IPS DF 6.9 (cell line): Measurements from ENCODE around the gene SPSB2.
A peak's percentile ranks its signal among the peaks of the same experiment; 100 is the strongest.

Experiments
- DNase-seq: peaks from one replicate; pipeline ENCODE4 v3.0.0-alpha.2; 2013; ENCODE audit warnings: low read depth, low spot score
- H3K27ac ChIP-seq: one replicate; pipeline ENCODE4 v1.5.1; 2013; ENCODE audit warnings: low read length, control low read depth
- H3K27me3 ChIP-seq: 2 replicates; pipeline ENCODE4 v1.6.1; 2013; ENCODE audit warnings: mild to moderate bottlenecking, low read length; ENCODE audit not compliant: control insufficient read depth, insufficient read depth
- H3K36me3 ChIP-seq: 2 replicates; pipeline ENCODE4 v1.6.1; 2013; ENCODE audit warnings: low read length; ENCODE audit not compliant: control insufficient read depth, insufficient read depth
- H3K4me1 ChIP-seq: 2 replicates; pipeline ENCODE4 v1.6.1; 2013; ENCODE audit warnings: low read length; ENCODE audit not compliant: control insufficient read depth, insufficient read depth
- H3K4me3 ChIP-seq: 2 replicates; pipeline ENCODE4 v1.5.1; 2013; ENCODE audit warnings: mild to moderate bottlenecking, low read length
- H3K9me3 ChIP-seq: 2 replicates; pipeline ENCODE4 v1.6.1; 2013; ENCODE audit warnings: low read length, inconsistent platforms; ENCODE audit not compliant: control insufficient read depth, insufficient read depth
- WGBS: extraction: QIAGEN DNeasy Blood & Tissue Kit; methylation state at CpG from one replicate; pipeline ENCODE4 v1.1.7; 2013; ENCODE audit warnings: mixed read lengths, missing lambda C conversion rate; ENCODE audit not compliant: insufficient read length, insufficient coverage; 5-methylcytosine and 5-hydroxymethylcytosine counted together

Gene SPSB2

DNA sequence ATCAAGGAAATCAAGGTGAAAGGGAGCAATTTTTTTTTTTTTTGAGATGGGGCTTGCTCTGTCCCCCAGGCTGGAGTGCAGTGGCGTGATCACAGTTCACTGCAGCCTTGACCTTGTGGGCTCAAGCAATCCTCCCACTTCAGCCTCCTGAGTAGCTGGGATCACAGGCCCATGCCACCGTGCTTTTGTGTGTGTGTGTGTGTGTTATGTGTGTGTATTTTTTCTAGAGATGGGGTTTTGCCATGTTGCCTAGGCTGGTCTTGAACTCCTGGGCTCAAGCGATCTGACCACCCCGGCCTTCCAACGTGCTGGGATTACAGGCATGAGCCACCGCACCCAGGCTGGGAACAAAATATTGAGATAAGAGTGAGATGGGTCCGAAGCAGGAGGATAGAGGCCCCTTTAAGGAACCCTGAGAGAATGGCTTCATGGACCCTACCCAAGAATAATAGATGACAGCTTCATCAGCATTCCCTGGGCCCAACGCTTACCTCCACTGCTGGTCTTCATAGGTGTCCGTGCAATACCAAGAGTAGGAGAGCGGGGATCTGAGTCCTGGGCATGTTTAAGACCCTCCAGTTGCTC, 23.0 kb downstream of the SPSB2 start:
- Histone ChIP-seq H3K36me3 (peaks cover 21% of the 10 kb centered on the region; the same call in 1 of the 2 replicates), H3K27ac (no peak overlapping the region)
- WGBS = no CpG with 5 or more reads among the region's 10 CpGs

DNA sequence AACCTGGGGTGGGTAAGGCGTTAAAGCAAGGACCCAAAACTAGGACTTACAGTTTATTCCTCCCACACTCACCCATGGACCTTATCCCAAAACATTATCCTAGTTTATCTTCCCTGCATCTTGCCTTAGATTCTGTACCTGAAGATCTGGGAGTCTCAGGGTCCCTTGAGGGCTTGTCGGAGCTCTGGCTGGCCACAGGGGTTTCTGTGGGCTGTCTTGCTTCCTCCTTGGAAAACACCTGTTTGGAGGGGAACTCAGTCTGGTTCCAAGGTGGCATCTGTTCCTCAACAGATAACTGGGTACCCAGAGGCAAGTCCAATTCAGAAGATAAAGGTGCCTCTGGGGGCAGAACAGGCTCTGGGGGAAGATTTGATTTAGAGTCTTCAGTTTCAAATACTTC, 23.7 kb downstream of the SPSB2 start:
- H3K4me3 ChIP-seq = no peak overlapping the region
- H3K9me3 ChIP-seq = no peaks in the 10 kb centered on the region
- no peak for DNase-seq
- H3K4me1 ChIP-seq = peaks cover 2% of the 10 kb centered on the region; the same call in 1 of the 2 replicates
- no CpG with 5 or more reads among the region's 2 CpGs for WGBS
- H3K27ac ChIP-seq = no peak overlapping the region
- H3K27me3 ChIP-seq = no peaks in the 10 kb centered on the region
- H3K36me3 ChIP-seq = peaks cover 24% of the 10 kb centered on the region; the same call in 1 of the 2 replicates

More for the DNA sequence above, 23.0 kb downstream of the SPSB2 start:
- no peak for DNase-seq
- peak overlapping the region; percentile 83; the same call in 1 of the 2 replicates for H3K4me3 ChIP-seq
- no peaks in the 10 kb centered on the region for H3K27me3 ChIP-seq
- peaks cover 2% of the 10 kb centered on the region; the same call in 1 of the 2 replicates for H3K4me1 ChIP-seq
- no peaks in the 10 kb centered on the region for H3K9me3 ChIP-seq

DNA sequence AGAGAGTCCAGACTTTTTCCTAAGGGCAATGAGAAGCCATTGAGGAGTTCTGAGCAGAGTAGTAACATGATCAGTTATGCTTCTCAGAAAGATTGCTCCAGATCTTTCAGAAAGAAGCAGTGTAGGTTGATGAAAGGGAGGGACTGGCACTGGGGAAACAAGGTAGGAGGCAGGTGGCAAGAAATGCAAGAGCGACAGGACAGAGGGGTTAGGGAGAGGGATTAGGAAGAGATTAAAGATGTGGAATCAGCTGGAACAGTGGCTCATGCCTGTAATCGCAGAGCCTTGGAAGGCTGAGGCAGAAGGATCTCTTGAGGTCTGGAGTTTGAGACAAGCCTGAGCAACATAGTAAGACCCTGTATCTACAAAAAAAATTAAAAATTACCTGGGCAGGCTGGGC, 25.4 kb downstream of the SPSB2 start:
- WGBS = no CpG with 5 or more reads among the region's 2 CpGs
- 0 out of 2 replicates have a peak, but pooled peaks cover 1% of the 10 kb centered on the region for H3K4me1 ChIP-seq
- no peak for DNase-seq
- H3K9me3 ChIP-seq = no peaks in the 10 kb centered on the region
- peaks cover 34% of the 10 kb centered on the region; the same call in 1 of the 2 replicates for H3K36me3 ChIP-seq
- no peak overlapping the region for H3K27ac ChIP-seq
- no peaks in the 10 kb centered on the region for H3K27me3 ChIP-seq
- H3K4me3 ChIP-seq = no peak overlapping the region

DNA sequence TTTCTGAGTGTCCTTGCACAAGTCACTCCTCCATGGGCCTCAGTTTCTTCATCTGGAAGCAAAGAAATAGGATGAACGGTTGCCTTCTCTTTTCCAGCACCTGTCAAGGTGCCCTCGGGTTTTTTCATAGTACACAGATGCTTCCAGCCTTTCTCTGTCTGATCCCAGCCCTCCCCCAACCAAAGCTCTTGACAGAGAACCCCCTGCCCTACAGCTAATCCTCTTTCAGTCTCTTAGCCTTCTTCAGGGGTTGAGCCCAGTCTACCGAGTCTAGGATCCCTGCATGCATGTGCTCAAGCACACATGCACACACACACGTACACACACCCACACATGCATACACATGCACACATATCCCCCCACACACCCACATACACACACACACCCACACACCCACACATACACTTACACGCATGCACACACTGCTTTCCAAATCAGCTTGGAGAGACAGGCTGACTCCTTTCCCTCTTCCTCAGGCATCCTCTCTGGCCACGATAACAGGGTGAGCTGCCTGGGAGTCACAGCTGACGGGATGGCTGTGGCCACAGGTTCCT, 26.7 kb downstream of the SPSB2 start:
- Histone ChIP-seq H3K4me1 (0 out of 2 replicates have a peak, but pooled peaks cover 1% of the 10 kb centered on the region), H3K4me3 (no peak overlapping the region), H3K27me3 (no peaks in the 10 kb centered on the region), H3K36me3 (peaks cover 34% of the 10 kb centered on the region; the same call in 1 of the 2 replicates), H3K27ac (no peak overlapping the region), H3K9me3 (no peaks in the 10 kb centered on the region)
- WGBS = 100% methylated on average over 1 of the region's 7 CpGs
- DNase-seq = no peak

DNA sequence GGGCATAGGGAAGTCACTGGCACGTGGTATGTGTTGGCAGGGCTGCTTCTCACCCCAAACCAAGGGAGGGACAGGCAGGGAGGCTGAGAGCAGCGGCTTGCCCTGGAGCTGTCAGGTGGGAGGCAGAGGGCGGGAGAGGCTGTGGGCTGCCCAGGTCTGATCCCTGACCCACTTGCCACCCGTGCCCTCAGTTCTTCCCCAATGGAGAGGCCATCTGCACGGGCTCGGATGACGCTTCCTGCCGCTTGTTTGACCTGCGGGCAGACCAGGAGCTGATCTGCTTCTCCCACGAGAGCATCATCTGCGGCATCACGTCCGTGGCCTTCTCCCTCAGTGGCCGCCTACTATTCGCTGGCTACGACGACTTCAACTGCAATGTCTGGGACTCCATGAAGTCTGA, 27.7 kb downstream of the SPSB2 start:
- no peak overlapping the region for H3K4me3 ChIP-seq
- WGBS = no CpG with 5 or more reads among the region's 17 CpGs

DNA sequence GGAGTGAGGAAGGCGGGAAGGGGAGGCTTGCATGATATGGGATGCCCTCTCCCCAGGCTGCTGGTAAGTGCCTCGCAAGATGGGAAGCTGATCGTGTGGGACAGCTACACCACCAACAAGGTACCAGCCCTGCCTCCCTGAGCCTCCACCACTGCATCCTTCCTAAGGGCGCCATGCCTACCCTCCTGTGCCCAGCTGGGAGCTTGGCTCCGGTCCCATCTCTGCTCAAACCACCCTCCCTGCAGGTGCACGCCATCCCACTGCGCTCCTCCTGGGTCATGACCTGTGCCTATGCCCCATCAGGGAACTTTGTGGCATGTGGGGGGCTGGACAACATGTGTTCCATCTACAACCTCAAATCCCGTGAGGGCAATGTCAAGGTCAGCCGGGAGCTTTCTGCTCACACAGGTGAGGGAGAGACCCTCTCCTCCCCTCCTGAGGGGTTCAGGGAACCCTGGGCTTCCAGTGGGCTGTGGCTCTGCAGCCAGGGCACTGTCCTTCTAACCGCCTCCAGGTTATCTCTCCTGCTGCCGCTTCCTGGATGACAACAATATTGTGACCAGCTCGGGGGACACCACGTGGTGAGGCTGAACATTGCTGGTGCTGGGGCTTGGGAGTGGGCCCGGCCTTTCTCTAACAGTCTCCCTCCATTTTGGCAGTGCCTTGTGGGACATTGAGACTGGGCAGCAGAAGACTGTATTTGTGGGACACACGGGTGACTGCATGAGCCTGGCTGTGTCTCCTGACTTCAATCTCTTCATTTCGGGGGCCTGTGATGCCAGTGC, 29.8 kb downstream of the SPSB2 start:
- Histone ChIP-seq H3K36me3 (peaks cover 38% of the 10 kb centered on the region), H3K4me1 (0 out of 2 replicates have a peak, but pooled peaks cover 1% of the 10 kb centered on the region), H3K4me3 (no peak overlapping the region), H3K27ac (no peak overlapping the region), H3K9me3 (no peaks in the 10 kb centered on the region), H3K27me3 (no peaks in the 10 kb centered on the region)
- no CpG with 5 or more reads among the region's 16 CpGs for WGBS
- no peak for DNase-seq

More for the DNA sequence above, 27.7 kb downstream of the SPSB2 start:
- Histone ChIP-seq H3K36me3 (peaks cover 34% of the 10 kb centered on the region), H3K27ac (no peak overlapping the region), H3K4me1 (0 out of 2 replicates have a peak, but pooled peaks cover 1% of the 10 kb centered on the region), H3K9me3 (no peaks in the 10 kb centered on the region), H3K27me3 (no peaks in the 10 kb centered on the region)
- no peak for DNase-seq

DNA sequence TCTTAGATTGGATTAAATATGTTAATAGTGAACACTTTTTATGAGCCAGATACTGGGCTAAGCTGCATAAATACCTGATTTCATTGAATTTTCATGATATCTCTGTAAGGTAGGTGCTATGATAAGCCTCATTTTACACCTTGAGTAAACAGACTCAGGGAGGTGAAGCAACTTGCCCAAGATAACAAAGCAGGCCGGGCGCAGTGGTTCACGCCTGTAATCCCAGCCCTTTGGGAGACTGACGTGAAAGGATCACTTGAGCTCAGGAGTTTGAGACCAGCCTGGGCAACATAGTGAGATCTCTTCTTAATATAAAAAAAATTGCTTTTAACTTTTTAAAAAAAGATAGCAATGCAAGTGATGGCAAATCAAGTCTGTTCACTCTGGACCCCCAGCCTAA, 31.0 kb downstream of the SPSB2 start:
- no CpG with 5 or more reads among the region's 4 CpGs for WGBS
- Histone ChIP-seq H3K36me3 (peaks cover 50% of the 10 kb centered on the region), H3K4me1 (0 out of 2 replicates have a peak, but pooled peaks cover 1% of the 10 kb centered on the region)

DNA sequence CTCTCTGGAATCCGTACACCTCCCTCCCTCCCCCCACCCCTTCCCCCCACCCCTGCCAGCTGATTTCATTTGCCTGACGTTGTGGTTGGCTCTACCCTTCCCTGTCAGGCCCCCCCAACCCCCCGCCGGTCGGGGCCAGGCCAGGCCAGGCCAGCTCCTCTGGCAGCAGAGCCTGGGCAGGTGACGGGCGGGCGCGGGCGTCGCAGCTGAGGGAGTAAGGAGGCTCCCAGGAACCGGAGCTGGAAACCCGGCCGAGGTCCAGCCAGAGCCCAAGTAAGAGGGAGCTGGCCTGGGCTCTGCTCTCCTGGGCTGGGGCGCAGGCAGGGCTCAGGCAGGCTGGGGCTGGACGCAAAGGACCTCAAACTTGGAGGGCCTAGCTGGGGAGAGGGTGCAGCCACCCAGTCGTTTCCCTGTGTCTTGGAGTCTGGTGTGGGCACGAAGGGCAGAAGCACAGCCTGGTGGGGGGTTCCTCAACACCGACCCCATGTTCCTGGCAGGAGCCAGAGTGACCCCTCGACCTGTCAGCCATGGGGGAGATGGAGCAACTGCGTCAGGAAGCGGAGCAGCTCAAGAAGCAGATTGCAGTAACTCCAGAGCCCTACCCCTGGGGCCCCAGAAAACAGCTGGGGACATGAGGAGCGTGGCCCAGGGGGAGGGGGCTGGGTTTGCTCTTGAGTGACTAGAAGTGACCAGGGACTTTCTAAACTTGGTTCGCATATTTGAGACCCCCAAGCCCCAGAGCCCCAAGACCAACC, 32.2 kb downstream of the SPSB2 start, which contains the start of gene GNB3:
Gene GNB3, plus strand, starts transcription at position 165 of the 755 bp plus-strand sequence. Its CDS starts 363 bp downstream, at position 528.
- no peaks in the 10 kb centered on the region for H3K9me3 ChIP-seq
- no CpG with 5 or more reads among the region's 24 CpGs for WGBS
- 0 out of 2 replicates have a peak, but pooled peaks cover 1% of the 10 kb centered on the region for H3K4me1 ChIP-seq
- no peak within 1 kb of the TSS for H3K4me3 ChIP-seq
- H3K27ac ChIP-seq = no peak within 1 kb of the TSS
- no peaks in the 10 kb centered on the region for H3K27me3 ChIP-seq
- no peak for DNase-seq
- H3K36me3 ChIP-seq = peaks cover 45% of the 10 kb centered on the region

More for the DNA sequence above, 31.0 kb downstream of the SPSB2 start:
- Histone ChIP-seq H3K27ac (no peak overlapping the region), H3K4me3 (no peak overlapping the region), H3K9me3 (no peaks in the 10 kb centered on the region), H3K27me3 (no peaks in the 10 kb centered on the region)
- DNase-seq = no peak

DNA sequence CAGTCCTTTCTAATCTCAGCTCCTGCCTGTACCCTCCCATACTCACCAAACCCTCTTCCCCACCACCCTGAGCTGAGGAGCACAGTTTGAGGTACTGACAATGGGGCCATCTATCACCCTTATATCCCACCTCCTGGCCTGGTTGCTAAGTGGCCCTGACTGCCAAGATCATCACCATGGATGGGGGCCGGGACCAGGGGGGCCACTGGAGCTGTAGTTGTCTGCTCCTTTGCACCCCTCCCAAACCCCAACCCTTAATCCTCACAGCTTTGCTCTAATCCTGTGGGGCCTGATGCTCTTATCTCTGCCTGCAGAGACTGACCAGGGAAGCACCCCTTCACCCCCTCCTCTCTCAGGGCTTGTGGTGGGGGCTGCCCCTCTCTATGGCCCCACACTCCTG, 32.8 kb downstream of the SPSB2 start:
- Histone ChIP-seq H3K4me1 (0 out of 2 replicates have a peak, but pooled peaks cover 1% of the 10 kb centered on the region), H3K27me3 (no peaks in the 10 kb centered on the region), H3K4me3 (no peak overlapping the region), H3K27ac (no peak overlapping the region), H3K9me3 (no peaks in the 10 kb centered on the region), H3K36me3 (peaks cover 42% of the 10 kb centered on the region)
- WGBS = no CpG with 5 or more reads among the region's 1 CpG
- no peak for DNase-seq
